HepG2 (cell line): ENCODE data around the gene ANKUB1. TPM values are rescaled to one million over a fixed set of nuclear protein-coding genes. Genes with fewer than 3 reads are reported as not detected.

Experiments used
- BORCS8-MEF2B ChIP-seq: sonication (generic); formaldehyde crosslinking; IDR thresholded peaks from 2 replicates; pipeline ENCODE4 v1.8.0; 2022; ENCODE audit warnings: mild to moderate bottlenecking, missing genetic modification reagents
- ERF ChIP-seq: IDR thresholded peaks from 2 replicates; pipeline ENCODE4 v1.6.1; 2018; ENCODE audit warnings: missing biosample characterization, missing genetic modification reagents
- JARID2 ChIP-seq: sonication (generic); formaldehyde crosslinking; IDR thresholded peaks from 2 replicates; pipeline ENCODE4 v1.8.1; 2023; ENCODE audit warnings: missing genetic modification reagents, inconsistent platforms; ENCODE audit not compliant: insufficient replicate concordance
- PPARG ChIP-seq: conservative IDR thresholded peaks from 2 replicates; pipeline ENCODE4 v1.6.1; 2016; ENCODE audit warnings: missing biosample characterization, missing genetic modification reagents
- SP1 ChIP-seq, 2 experiments: fragments of 450-650 bp in 1 of 2; sonication (generic) in 1 of 2; formaldehyde crosslinking in 1 of 2; IDR thresholded peaks; 2 replicates each; pipeline versions ENCODE4 v1.4.0 to v1.6.1; 2016 to 2020; ENCODE audit warnings: missing genetic modification reagents in 1 of 2
- ZFY ChIP-seq: sonication (generic); formaldehyde crosslinking; IDR thresholded peaks from 2 replicates; pipeline ENCODE4 v1.4.0; 2020; ENCODE audit warnings: missing genetic modification reagents
- ZKSCAN5 ChIP-seq: sonication (generic); formaldehyde crosslinking; IDR thresholded peaks from 2 replicates; pipeline ENCODE4 v1.5.1; 2020; ENCODE audit warnings: mild to moderate bottlenecking, missing genetic modification reagents
- ZNF138 ChIP-seq: sonication (generic); formaldehyde crosslinking; IDR thresholded peaks from 2 replicates; pipeline ENCODE4 v1.5.0; 2020; ENCODE audit warnings: mild to moderate bottlenecking, low read depth, missing genetic modification reagents
- ZNF143 ChIP-seq: sonication (generic); formaldehyde crosslinking; IDR thresholded peaks from 2 replicates; pipeline ENCODE4 v1.4.0; 2020; ENCODE audit warnings: missing genetic modification reagents
- ZNF296 ChIP-seq: sonication (generic); formaldehyde crosslinking; conservative IDR thresholded peaks from 2 replicates; pipeline ENCODE4 v1.5.0; 2020; ENCODE audit warnings: mild to moderate bottlenecking, missing genetic modification reagents
- ZNF354B ChIP-seq: sonication (generic); formaldehyde crosslinking; IDR thresholded peaks from 2 replicates; pipeline ENCODE4 v1.8.0; 2022; ENCODE audit warnings: mild to moderate bottlenecking, missing genetic modification reagents
- ZNF367 ChIP-seq: sonication (generic); formaldehyde crosslinking; IDR thresholded peaks from 2 replicates; pipeline ENCODE4 v1.4.0; 2020; ENCODE audit warnings: missing genetic modification reagents, borderline replicate concordance
- ZNF432 ChIP-seq: sonication (generic); formaldehyde crosslinking; IDR thresholded peaks from 2 replicates; pipeline ENCODE4 v1.5.0; 2020; ENCODE audit warnings: missing genetic modification reagents, mild to moderate bottlenecking, borderline replicate concordance
- ZNF768 ChIP-seq: sonication (generic); formaldehyde crosslinking; IDR thresholded peaks from 2 replicates; pipeline ENCODE4 v1.4.0; 2020; ENCODE audit warnings: missing genetic modification reagents
- polyA plus RNA-seq, 8 experiments: library from polyadenylated mRNA; depleted of rRNA in 3 of 8; stranded (reverse) in 7 of 8; unstranded in 1 of 8; fragments of >200 nt; fragmentation: Illumina TruSeq in 4 of 8; extraction: Trizol in 4 of 8; gene quantifications; 2 replicates each; pipeline versions ENCODE4 v1.2.1 to v1.2.3, GENCODE V29; 2011 to 2016; ENCODE audit warnings: low read depth in 4 of 8, missing spikeins in 1 of 8, mixed read lengths in 1 of 8; ENCODE audit not compliant: insufficient read depth in 1 of 8
- total RNA-seq, 5 experiments: library from RNA; depleted of rRNA; stranded (reverse); fragments of >200 nt; fragmentation: Illumina TruSeq; extraction: Trizol; gene quantifications; 2 replicates each; pipeline ENCODE4 v1.2.3, GENCODE V29; 2016; ENCODE audit warnings: low read depth in 1 of 5
- TF ChIP-seq, protein P1 (sequence below): sonication (generic); formaldehyde crosslinking; IDR thresholded peaks from 2 replicates; pipeline ENCODE4 v1.4.0; 2020; ENCODE audit warnings: low read depth, missing genetic modification reagents
- TF ChIP-seq, protein P2 (sequence below), 2 experiments: sonication (generic) in 1 of 2; formaldehyde crosslinking in 1 of 2; IDR thresholded peaks; 2 replicates each; pipeline versions ENCODE4 v1.4.0 to v1.6.1; 2016 to 2020; ENCODE audit warnings: borderline replicate concordance in 1 of 2, low read depth in 1 of 2, mild to moderate bottlenecking in 1 of 2, missing genetic modification reagents in 1 of 2
- TF ChIP-seq, protein P3 (sequence below): IDR thresholded peaks from 2 replicates; pipeline ENCODE4 v1.6.1; 2016; ENCODE audit warnings: missing compliant biosample characterization, missing genetic modification reagents, borderline replicate concordance

The ANKUB1 gene
- total and polyA plus RNA-seq, 2 of the 13 experiments (the other 11 are each of a cell fraction or from before 2014, with no cell fraction given), result not detected

DNA sequence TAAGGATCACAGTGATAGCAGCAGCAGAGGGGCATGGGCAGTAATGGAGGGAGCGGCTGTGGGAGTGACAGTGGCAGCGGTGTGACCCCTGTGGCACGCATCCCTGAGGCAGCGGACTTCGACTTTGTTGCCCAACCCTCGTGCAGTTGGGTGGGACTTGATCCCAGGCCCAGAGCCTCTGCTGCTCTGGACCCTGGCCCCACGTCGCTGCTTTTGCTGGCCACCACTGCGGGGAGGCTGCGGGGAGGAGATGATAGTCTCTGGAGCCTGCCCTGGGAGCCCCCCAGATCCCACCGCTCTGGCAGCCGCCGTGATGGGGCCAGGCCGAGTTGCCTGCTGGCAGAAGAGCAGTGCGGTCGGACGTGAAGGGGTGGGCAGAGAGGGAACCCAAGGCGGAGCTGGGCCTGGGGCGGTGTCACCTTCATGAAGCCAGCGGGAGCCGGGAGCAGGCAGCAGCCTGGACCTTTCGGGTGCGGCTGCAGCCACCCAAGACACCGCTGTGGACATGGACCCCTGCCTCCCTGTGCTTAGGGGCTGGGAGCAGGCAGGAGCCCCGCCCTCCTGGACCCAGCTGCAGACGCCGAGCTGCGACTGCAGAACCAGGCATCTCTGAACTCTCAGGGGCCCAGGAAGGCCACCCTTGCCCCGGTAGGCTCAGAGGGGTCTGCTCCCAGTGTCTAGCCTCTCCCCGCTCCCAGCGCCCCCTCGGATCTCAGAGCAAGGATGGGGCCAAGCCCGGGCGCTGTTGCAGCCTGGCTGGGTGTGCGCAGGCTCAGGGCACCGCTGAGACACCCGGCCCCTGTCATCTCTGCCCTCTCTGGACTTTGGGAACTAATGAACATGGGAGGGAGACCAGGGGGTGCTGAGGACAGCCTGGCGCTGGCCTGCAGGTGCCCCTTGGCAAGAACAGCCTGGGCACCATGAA lies 78.4 kb downstream of the ANKUB1 start (continued):
- TF ChIP-seq BORCS8-MEF2B (CRISPR knock-in tag) (peak; percentile 68; the same call in 1 of the 2 replicates), ZNF143 (no peak), ZNF432 (CRISPR knock-in tag) (no peak), ERF (CRISPR knock-in tag) (no peak; the same call in 1 of the 2 replicates), ZKSCAN5 (CRISPR knock-in tag) (no peak), ZNF367 (CRISPR knock-in tag) (no peak), PPARG (CRISPR knock-in tag) (no peak), JARID2 (CRISPR knock-in tag) (no peak), SP1 (IDR thresholded peaks at IDR 0.05) (no peak), SP1 (CRISPR knock-in tag; IDR thresholded peaks at IDR 0.05) (0 out of 2 replicates have a peak, but pooled peaks have one; percentile 9), ZNF768 (CRISPR knock-in tag) (no peak), ZNF296 (CRISPR knock-in tag) (no peak), ZNF354B (CRISPR knock-in tag) (no peak), ZNF138 (CRISPR knock-in tag) (no peak), ZFY (CRISPR knock-in tag) (peak; percentile 69; the same call in 1 of the 2 replicates)
- TF ChIP-seq, protein P1, sequence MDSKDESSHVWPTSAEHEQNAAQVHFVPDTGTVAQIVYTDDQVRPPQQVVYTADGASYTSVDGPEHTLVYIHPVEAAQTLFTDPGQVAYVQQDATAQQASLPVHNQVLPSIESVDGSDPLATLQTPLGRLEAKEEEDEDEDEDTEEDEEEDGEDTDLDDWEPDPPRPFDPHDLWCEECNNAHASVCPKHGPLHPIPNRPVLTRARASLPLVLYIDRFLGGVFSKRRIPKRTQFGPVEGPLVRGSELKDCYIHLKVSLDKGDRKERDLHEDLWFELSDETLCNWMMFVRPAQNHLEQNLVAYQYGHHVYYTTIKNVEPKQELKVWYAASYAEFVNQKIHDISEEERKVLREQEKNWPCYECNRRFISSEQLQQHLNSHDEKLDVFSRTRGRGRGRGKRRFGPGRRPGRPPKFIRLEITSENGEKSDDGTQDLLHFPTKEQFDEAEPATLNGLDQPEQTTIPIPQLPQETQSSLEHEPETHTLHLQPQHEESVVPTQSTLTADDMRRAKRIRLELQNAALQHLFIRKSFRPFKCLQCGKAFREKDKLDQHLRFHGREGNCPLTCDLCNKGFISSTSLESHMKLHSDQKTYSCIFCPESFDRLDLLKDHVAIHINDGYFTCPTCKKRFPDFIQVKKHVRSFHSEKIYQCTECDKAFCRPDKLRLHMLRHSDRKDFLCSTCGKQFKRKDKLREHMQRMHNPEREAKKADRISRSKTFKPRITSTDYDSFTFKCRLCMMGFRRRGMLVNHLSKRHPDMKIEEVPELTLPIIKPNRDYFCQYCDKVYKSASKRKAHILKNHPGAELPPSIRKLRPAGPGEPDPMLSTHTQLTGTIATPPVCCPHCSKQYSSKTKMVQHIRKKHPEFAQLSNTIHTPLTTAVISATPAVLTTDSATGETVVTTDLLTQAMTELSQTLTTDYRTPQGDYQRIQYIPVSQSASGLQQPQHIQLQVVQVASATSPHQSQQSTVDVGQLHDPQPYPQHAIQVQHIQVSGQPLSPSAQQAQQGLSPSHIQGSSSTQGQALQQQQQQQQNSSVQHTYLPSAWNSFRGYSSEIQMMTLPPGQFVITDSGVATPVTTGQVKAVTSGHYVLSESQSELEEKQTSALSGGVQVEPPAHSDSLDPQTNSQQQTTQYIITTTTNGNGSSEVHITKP (CRISPR knock-in tag), result no peak
- TF ChIP-seq, protein P2, sequence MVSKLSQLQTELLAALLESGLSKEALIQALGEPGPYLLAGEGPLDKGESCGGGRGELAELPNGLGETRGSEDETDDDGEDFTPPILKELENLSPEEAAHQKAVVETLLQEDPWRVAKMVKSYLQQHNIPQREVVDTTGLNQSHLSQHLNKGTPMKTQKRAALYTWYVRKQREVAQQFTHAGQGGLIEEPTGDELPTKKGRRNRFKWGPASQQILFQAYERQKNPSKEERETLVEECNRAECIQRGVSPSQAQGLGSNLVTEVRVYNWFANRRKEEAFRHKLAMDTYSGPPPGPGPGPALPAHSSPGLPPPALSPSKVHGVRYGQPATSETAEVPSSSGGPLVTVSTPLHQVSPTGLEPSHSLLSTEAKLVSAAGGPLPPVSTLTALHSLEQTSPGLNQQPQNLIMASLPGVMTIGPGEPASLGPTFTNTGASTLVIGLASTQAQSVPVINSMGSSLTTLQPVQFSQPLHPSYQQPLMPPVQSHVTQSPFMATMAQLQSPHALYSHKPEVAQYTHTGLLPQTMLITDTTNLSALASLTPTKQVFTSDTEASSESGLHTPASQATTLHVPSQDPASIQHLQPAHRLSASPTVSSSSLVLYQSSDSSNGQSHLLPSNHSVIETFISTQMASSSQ (IDR thresholded peaks at IDR 0.05; ENCODE audit: low read depth), result no peak
- TF ChIP-seq, protein P2 (CRISPR knock-in tag; IDR thresholded peaks at IDR 0.05; ENCODE audit: borderline replicate concordance), result 0 out of 2 replicates have a peak, but pooled peaks have one; percentile 16
- TF ChIP-seq, protein P3, sequence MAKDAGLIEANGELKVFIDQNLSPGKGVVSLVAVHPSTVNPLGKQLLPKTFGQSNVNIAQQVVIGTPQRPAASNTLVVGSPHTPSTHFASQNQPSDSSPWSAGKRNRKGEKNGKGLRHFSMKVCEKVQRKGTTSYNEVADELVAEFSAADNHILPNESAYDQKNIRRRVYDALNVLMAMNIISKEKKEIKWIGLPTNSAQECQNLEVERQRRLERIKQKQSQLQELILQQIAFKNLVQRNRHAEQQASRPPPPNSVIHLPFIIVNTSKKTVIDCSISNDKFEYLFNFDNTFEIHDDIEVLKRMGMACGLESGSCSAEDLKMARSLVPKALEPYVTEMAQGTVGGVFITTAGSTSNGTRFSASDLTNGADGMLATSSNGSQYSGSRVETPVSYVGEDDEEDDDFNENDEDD (CRISPR knock-in tag), result peak; percentile 58; the same call in 1 of the 2 replicates
